GM18868 (cell line): ENCODE data around the gene TBCC.

Experiments used
- ATAC-seq: cut with Tn5 transposase; IDR thresholded peaks from one replicate; pipeline ENCODE4 v1.9.1; 2021; ENCODE audit warnings: mild to moderate bottlenecking, moderate library complexity; ENCODE audit not compliant: unreplicated experiment

Gene TBCC, protein sequence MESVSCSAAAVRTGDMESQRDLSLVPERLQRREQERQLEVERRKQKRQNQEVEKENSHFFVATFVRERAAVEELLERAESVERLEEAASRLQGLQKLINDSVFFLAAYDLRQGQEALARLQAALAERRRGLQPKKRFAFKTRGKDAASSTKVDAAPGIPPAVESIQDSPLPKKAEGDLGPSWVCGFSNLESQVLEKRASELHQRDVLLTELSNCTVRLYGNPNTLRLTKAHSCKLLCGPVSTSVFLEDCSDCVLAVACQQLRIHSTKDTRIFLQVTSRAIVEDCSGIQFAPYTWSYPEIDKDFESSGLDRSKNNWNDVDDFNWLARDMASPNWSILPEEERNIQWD

GRCh38 chr6:42745640-42746462 is at the start of gene TBCC:
TSS of gene TBCC (minus strand) at chr6:42746103. CDS start at chr6:42746073, 30 bp downstream.
- ATAC-seq: peak; percentile 79

DNA sequence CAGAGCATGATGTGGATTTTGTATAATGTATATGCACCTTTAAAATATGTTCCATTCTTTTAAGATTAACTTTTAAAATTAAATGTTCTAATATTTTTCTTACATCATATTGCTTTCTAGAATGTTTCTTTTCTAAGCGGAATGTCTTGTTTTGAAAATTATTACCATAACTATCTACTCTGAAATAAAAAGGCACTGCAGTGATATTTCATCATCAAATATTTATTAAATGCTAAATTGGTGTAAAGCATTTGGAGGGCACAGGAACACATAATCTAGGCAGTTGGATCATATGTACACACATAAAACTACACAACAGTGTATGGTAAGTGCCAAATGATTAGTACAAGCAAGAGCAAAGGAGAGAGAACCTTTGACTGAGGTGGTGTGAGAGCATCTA is 49.7 kb upstream of the TBCC start:
- no peak for ATAC-seq

GRCh38 chr6:42791706-42792320 is 45.9 kb upstream of the TBCC start:
- no peak for ATAC-seq

DNA sequence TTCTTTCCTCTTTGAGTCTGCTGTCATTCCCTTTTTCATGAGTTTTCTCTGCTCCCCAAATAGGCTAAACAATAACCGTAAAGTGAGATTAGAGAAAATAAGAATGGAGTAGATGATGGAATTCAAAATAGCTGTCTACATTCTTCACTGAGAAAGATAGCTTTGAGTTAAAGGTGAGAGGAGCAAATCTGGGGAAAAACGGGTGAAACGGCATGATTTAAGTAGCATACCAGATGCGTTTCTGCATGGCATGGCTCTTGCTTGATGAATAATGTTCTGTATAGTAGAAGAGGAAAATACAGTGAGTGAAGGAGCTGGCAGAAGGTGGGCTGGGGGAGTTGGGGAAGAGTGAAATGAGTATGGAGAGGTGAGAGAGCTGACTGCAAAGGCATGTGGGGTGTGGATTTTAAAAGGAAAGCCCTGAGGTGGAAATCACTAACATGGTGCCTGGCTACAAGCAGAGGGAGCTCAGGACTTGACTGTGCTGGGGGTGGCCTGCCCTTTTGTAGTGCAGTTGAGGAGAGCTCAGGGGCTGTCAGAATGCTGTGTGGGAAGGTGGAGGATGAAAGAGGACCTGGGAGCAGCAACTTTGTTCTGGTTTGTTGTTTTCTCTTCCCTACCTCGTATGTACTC is 44.8 kb upstream of the TBCC start:
- ATAC-seq: no peak

DNA sequence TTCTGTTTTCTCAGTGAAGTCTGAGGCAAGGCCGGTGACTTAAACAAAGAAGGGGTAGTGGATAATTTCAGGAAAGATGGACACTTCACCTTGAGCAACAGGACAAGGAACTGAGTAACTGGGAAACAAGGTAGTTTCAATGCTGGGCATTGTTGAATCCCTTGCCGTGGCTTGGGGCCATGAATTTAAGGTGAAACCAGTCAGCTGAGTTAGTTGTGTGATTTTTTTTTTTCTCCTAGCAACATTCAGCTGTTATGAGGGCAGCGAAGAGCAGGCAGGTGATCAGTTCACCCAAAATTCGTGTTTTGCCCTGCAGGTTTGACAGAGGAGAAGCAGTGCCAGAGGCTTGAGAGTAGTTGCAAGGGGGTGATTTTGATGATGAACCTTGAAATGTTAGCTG is 42.8 kb upstream of the TBCC start:
- no peak for ATAC-seq

GRCh38 chr6:42787063-42787472 is 41.2 kb upstream of the TBCC start:
- no peak for ATAC-seq

DNA sequence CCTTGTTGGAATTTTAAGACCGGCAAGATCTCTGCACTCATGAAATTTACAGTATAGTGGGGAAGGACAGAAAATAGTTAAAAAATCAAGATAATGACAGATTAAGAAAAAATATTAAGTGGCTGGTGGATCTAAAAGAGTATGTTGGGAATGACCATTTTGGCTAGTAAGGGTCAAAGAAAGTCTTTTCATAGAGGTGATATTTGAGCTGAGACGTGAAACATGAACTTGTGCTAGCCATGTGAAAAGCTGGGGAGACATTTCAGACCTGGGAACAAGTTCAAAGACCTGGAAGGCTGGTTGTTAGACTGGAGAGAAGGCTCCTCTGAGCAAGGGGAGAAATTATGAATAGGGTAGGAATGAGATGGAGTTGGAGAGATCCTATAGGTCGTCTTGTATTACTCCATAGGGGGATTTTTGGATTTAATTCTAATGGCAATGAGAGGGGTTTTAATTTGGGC is 40.7 kb upstream of the TBCC start:
- no peak for ATAC-seq

DNA sequence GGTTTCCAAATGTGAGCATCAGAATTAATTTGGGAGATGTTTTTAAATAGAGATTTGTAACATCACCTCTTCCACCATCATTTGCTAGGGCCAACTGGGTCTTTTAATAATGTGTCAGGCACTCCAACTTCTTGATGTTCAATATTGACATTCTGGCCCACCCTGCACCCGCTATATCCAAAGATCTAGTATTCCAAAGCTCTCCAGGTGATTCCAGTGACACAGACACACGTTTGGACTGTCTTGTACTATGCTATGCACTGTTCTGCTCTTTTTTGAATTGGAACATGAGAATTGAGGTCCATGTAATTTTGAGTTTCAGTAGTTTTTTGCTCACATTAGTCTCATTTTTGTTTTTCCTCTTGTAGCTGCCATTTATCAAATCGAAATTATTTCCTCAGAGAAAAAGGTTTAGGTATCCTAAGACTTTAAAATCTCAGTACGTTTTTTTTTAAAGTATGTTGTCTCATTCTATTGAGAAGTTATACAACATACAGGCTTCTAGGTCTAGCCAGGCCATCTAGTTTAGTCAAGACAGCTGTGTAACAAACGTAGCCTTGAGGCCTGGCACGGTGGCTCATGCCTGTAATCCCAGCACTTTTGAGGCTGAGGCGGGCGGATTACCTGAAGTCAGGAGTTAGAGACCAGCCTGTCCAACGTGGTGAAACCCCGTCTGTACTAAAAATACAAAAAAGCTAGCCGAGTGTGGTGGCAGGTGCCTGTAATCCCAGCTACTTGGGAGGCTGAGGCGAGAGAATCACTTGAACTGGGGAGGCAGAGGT is 39.0 kb upstream of the TBCC start:
- ATAC-seq: no peak

GRCh38 chr6:42783876-42784642 is 38.2 kb upstream of the TBCC start:
- ATAC-seq: no peak

GRCh38 chr6:42783177-42783875 is 37.4 kb upstream of the TBCC start:
- ATAC-seq: peak; percentile 37

- peak; percentile 23 for ATAC-seq
Observed at GRCh38 chr6:42782689-42783176, 36.8 kb upstream of the TBCC start.

- ATAC-seq: no peak
Observed at GRCh38 chr6:42781796-42782688, 36.1 kb upstream of the TBCC start, which contains the start of gene BICRAL. TSS of gene BICRAL (plus strand) at chr6:42782052. CDS start at chr6:42822023, 39,971 bp downstream.

DNA sequence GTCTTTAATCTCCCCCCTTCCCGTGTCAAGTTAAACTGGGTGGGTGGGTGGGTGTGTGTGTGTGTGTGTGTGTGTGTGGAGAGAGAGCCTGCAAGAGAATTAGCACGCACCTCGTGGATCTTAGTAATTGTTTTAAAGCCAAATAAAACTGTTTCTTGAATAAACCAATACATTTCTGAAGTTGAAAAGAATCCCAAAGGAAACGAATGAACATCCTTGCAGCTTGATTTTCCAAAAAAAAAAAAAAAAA is 35.6 kb upstream of the TBCC start:
- ATAC-seq: no peak

- no peak for ATAC-seq
Observed at GRCh38 chr6:42779521-42779920, 33.6 kb upstream of the TBCC start.

- no peak for ATAC-seq
Observed at GRCh38 chr6:42778122-42778521, 32.2 kb upstream of the TBCC start.

DNA sequence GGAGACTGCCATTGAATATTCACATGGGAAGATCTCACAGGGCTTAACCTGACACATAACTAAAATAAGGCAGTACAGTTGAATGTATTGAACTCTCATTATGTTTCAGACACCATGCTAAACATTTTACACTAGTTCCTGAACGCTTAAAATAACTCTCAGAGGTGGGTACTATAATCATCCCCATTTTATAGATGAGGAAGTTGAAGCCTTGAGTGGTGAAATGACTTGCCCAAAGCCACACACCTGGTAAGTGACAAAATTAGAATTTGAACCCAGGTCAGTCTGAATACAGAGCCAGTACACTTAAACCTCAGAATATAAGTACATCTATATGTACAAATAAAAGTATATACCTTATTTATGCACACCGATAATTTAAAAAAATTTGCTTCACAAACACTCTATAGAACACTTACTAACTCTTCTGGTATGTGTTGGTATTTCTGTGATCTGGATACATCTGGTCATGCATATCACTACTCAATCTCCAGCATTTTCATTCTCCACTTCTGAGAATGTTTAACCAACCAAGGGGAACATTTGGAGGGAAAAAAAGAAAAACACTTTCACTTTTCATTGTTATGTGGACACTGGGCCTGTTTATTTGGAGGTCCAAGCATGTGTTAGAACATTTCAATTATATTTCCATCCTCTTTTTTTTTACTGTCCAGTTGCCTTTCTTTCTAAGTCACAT is 31.4 kb upstream of the TBCC start:
- peak; percentile 55 for ATAC-seq

- peak; percentile 49 for ATAC-seq
Observed at GRCh38 chr6:42774821-42775487, 29.1 kb upstream of the TBCC start.
